CD4-positive, alpha-beta T cell treated with Interleukin-12 subunit alpha and Interleukin-12 subunit beta, for 1 hour (primary cell): ENCODE data around the gene PLCB4.

Experiments
- DNase-seq: peaks from one replicate; pipeline ENCODE4 v3.0.0-alpha.2; 2020

The PLCB4 gene

DNA sequence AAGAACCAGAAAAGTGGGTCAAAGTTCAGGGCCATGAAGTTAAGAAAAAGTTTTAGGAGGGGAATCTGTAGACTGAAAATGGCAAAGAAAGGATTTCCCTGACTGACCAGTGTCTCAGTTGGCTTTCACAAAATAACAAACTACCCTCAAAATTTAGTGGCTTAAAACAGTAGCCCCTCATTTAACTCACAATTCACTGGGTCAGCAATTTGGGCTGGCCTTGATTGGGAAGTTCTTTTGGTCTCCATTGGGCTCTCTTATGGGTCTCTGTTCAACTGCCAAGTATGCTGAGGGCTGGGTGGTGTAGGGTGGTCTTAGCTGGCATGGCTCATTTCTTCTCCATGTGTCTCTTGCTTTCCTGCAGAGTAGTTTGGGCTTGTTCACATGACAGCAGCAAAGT lies 161.5 kb downstream of the PLCB4 start:
- no peak for DNase-seq

GRCh38 chr20:9233804-9234203 lies 164.9 kb downstream of the PLCB4 start:
- no peak for DNase-seq

DNA sequence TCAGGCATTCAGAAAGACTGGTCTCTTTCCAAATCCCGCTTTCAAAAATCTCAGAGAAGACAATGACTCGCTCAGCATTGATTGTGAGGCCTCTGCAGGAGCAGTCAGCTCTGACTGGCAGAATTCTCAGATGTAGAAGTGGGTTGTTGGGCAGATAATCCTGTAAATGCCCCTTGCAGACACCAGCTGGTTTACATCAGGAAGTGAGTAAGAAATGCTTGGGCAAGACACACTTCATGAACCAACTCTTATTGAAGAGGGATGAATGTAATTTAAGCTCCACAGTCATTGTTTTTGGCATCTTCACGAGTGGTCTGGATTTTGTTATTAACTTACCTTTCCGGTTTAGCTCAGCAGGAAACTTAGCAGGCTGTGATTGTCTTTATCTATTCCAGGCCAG lies 166.6 kb downstream of the PLCB4 start:
- DNase-seq, result no peak

GRCh38 chr20:9236458-9236857 lies 167.6 kb downstream of the PLCB4 start:
- no peak for DNase-seq

- DNase-seq, result no peak
Observed at GRCh38 chr20:9241232-9241692, 172.4 kb downstream of the PLCB4 start.

DNA sequence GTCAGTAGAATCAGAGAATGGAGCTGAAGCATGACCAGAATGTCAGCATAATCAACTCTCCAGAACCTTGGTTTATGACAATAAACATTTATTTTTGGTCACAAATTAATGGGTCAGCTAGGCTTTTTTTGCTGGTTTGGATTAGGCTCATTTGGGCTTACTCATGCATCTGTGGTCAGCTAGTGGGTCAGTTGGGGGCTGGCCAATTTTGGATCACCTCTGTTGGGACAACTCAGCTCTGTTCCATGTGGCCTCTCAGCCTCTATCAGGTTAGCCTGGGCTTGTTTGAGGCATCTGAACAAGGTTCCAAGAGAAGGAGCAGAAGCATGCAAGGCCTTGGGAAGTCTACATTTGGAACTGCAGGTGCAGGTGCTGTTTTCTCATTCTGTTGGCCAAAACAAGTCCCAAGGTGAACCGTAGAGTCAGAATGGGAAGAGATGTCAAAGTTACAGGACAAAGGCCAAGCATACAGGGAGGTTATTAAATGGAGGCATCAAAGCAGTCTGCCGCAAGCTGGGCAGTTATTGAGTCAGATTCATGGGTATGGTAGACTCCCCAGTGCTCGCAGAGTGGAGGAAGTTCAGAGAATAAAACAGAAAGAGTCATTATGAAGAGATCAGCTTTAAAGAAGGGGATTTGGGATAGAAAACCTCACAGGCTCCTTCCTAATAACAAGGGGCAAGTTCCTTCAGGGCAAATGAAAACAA lies 173.0 kb downstream of the PLCB4 start:
- no peak for DNase-seq

- DNase-seq, result no peak
Observed at GRCh38 chr20:9243986-9244385, 175.1 kb downstream of the PLCB4 start.

- no peak for DNase-seq
Observed at GRCh38 chr20:9244811-9245210, 175.9 kb downstream of the PLCB4 start.

DNA sequence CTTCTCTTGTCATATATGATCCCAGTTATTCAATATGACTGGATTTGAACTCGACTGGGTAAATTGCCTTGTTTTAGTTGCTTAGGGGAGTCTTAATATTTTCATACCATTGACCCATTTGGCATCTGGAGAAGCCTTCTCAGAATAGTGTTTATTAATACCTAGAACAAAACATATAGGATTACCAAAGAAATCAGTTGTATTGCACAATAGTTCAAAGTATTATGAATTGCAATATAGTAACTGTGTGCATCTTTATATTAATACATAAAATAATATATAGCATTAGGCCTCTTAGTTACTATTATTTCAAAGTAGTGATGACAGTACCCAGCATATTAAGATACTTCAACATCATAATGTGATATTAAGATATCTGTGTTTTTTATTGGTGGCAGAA lies 177.8 kb downstream of the PLCB4 start:
- DNase-seq, result no peak

GRCh38 chr20:9250511-9250910 lies 181.6 kb downstream of the PLCB4 start:
- no peak for DNase-seq

DNA sequence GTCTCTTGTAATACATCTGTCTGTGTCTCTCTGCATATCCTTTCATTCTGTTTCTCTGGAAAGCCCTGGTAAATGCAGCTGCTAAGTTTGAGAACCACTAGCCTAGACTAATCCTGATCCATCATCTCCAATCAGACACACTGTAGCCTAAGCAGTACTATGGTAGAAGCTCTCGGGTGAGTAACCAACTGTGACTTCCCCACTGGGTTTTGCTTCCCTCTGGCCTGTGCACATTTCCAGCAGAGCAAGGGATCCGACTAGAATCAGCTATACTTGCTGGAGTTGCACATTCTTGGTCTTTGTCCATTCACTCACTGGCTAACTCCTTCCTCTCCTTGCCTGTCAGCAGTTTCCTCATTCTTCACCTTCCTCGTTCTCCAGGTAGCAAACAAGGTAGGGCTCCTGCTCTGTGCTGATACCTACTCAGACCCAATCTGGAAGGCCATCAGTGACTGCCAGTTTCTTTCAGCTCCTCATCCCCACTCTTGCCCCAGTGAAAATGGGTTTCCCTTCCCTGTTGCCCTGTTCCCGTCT lies 184.2 kb downstream of the PLCB4 start:
- DNase-seq, result no peak

GRCh38 chr20:9255171-9255570 lies 186.3 kb downstream of the PLCB4 start:
- no peak for DNase-seq

DNA sequence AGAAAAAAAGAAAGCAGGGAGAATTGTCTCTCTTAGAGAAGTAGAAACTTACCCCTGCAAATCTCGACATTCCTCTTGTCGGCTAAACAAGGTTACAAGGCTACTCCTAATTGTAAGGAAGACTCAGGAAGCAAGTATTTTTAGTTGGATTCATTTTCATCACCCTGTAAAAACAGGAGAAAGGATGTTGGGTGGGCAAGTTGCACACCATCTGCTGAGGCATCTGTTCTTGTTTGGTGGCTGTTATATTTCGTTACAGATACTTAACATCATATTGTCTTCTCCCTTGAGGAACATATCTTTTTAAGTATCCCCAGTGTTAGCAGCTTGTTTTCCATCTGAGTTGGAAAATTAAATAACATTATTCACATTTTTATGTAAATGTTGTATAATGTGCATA lies 187.5 kb downstream of the PLCB4 start:
- no peak for DNase-seq

GRCh38 chr20:9258901-9259300 lies 190.0 kb downstream of the PLCB4 start:
- DNase-seq, result no peak

DNA sequence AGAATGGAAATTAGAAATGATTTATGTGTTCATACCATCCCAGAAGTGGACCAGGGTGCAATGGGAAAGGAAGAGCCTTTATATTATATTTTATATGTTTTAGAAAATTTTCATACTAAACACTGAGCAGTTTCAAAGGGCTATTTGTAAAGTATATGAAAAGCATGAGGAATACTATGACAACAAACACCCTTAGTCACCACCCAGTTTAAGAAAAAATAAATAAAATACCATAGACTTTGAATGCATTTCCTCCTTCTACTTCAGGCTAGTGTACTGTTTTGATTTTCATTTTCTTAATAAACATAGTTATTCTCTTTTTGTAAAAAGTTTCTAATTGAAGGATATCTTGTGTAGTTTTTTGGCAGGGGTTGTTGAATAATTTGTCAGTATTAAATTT lies 191.1 kb downstream of the PLCB4 start:
- no peak for DNase-seq

DNA sequence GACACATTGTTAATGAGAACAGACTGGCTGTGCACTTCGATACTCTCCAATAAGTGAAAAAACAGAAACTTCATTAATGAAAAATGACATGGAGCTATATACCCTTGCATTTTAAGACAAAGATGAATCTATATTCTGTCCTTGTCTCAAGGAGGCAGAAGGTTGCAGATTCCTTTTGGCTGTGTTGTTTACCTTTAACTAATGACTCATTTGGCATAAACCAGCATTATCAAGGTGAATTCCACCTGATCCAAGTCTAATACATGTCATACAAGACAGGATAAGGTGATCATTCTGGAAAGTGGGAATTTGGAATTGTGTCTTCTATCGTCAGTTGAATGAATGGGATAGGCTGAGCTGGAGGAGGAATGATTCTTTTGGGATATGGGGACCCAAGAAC lies 192.9 kb downstream of the PLCB4 start:
- DNase-seq, result no peak

DNA sequence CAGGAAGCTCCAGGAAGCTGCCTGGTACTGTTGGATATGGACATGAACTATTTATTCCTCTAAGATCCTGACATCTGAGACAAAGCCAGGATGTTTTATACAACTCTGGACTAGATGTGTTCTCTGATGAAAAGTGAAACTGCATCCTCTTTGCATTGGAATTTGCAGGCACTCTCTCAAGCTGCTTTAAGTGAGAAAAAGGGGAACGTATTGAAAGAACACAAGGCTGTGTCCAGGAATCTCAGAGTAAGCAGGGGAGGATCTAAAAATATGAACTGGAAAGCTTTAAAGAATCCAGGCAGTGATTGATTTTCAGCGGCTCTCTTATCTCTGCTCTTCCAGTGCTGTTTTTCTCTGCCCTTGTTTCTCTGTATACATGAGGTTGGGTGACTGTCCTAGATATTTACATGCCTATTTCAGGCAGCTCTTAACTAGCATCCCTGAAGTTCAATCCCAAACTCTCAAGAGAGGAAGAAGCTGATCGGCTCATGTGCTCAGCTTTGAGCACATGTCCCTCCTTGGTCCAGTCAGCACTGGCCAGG lies 193.8 kb downstream of the PLCB4 start:
- DNase-seq, result no peak

GRCh38 chr20:9269280-9269971 lies 200.5 kb downstream of the PLCB4 start:
- DNase-seq, result no peak

- no peak for DNase-seq
Observed at GRCh38 chr20:9270831-9271230, 201.9 kb downstream of the PLCB4 start.

GRCh38 chr20:9276966-9277468 lies 208.1 kb downstream of the PLCB4 start:
- DNase-seq, result no peak

- DNase-seq, result no peak
Observed at GRCh38 chr20:9279918-9280401, 211.1 kb downstream of the PLCB4 start.

- DNase-seq, result no peak
Observed at GRCh38 chr20:9280666-9281065, 211.8 kb downstream of the PLCB4 start.

DNA sequence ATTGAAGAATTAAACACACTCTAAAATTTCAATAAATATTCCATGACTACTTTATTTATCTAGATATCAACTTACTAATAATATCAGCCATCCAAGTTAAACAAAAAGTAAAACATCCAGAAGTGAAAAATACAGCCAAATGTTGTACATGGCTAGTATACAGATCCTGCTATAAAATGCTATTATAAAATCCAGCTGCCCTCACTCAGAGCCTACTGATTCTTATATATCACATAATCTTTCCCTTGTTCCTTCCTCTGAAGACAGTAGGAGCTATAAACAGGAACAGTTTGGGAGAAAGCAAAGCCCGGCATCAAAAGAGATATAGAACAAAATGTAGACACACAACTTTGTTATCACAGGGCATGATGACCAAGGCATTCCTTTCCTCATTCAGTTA lies 212.9 kb downstream of the PLCB4 start:
- no peak for DNase-seq

DNA sequence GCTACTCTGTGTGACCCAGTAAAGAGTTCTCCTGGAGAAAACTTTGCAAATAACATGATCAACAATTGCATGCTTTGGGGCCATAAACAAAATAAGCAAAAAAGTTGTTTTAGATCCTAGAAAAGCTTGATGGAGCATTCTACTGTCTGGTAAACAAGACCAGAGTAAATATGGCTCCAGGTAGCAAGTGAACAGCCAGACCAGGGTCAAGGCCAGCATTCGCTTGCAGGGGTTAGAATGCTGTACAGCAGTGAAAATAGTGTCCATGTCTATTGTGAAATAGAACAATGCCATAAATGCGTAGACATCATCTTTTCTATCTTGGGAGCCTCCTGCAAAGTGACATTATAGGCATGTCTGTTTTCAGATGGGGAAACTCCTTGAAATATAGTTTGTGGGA lies 216.7 kb downstream of the PLCB4 start:
- DNase-seq, result no peak
